Large intestine (tissue), 3 donors: ENCODE measurements around the gene CXXC5. TPM values are rescaled to one million over a fixed set of nuclear protein-coding genes. Genes with fewer than 3 reads are reported as not detected.
"Not testable (repeated sequence)": the region's sequence is repeated elsewhere in the genome, so short reads cannot be mapped to it uniquely, and the experiment has no call there.

ENCODE experiments used
- DNase-seq, 2 donors: peaks; one replicate each; pipeline versions ENCODE4 v3.0.0 to v3.0.0-alpha.2; 2013
- H3K27ac ChIP-seq: one replicate; pipeline ENCODE4 v1.5.1; 2013; ENCODE audit warnings: low read length
- H3K27me3 ChIP-seq: 2 replicates; pipeline ENCODE4 v1.6.1; 2013; ENCODE audit warnings: low read length; ENCODE audit not compliant: control insufficient read depth, insufficient read depth
- H3K36me3 ChIP-seq: 2 replicates; pipeline ENCODE4 v1.6.1; 2013; ENCODE audit warnings: low read length; ENCODE audit not compliant: control insufficient read depth, insufficient read depth
- H3K4me1 ChIP-seq: one replicate; pipeline ENCODE4 v1.6.1; 2013; ENCODE audit warnings: low read length; ENCODE audit not compliant: control insufficient read depth, insufficient read depth
- H3K4me3 ChIP-seq: one replicate; pipeline ENCODE4 v1.5.1; 2013; ENCODE audit warnings: low read length
- H3K9me3 ChIP-seq: one replicate; pipeline ENCODE4 v1.6.1; 2013; ENCODE audit warnings: mild to moderate bottlenecking, low read depth, low read length, moderate library complexity; ENCODE audit not compliant: control insufficient read depth
- WGBS: methylation state at CpG from one replicate; pipeline ENCODE4 v1.1.5; 2013; ENCODE audit warnings: low lambda C conversion rate; ENCODE audit not compliant: insufficient coverage; 5-methylcytosine and 5-hydroxymethylcytosine counted together
- polyA plus RNA-seq: library from polyadenylated mRNA; unstranded; fragments of 120-200 nt; gene quantifications from one replicate; pipeline ENCODE4 v1.2.1, GENCODE V29; 2013

Gene CXXC5
- polyA plus RNA-seq, 1 donor = 70.3 TPM

GRCh38 chr5:139625398-139625797 lies 22.8 kb upstream of the CXXC5 start:
- H3K4me3 ChIP-seq, DNase-seq, H3K27ac ChIP-seq, H3K9me3 ChIP-seq, H3K4me1 ChIP-seq, H3K27me3 ChIP-seq: not testable (repeated sequence)
- no CpG with 5 or more reads among the region's 5 CpGs for WGBS
- peaks cover 68% of the 10 kb centered on the region for H3K36me3 ChIP-seq

GRCh38 chr5:139630855-139631254 lies 17.3 kb upstream of the CXXC5 start:
- H3K4me1 ChIP-seq = peaks cover 1% of the 10 kb centered on the region
- H3K27me3 ChIP-seq = no peaks in the 10 kb centered on the region
- no peaks in the 10 kb centered on the region for H3K9me3 ChIP-seq
- no peak for DNase-seq
- H3K27ac ChIP-seq = no peak overlapping the region
- H3K4me3 ChIP-seq = no peak overlapping the region
- peaks cover 38% of the 10 kb centered on the region for H3K36me3 ChIP-seq

GRCh38 chr5:139631520-139632165 lies 16.5 kb upstream of the CXXC5 start:
- no peaks in the 10 kb centered on the region for H3K9me3 ChIP-seq
- H3K4me3 ChIP-seq = no peak overlapping the region
- no peaks in the 10 kb centered on the region for H3K27me3 ChIP-seq
- H3K27ac ChIP-seq = no peak overlapping the region
- peaks cover 9% of the 10 kb centered on the region for H3K4me1 ChIP-seq
- no peak for DNase-seq
- WGBS = 80% methylated on average over 1 of the region's 3 CpGs
- H3K36me3 ChIP-seq = peaks cover 32% of the 10 kb centered on the region

GRCh38 chr5:139633295-139634027 lies 14.7 kb upstream of the CXXC5 start:
- DNase-seq = peak in 1 of 2 donors; percentile 67

GRCh38 chr5:139634028-139634325 lies 14.2 kb upstream of the CXXC5 start:
- H3K36me3 ChIP-seq = peaks cover 13% of the 10 kb centered on the region
- no peak overlapping the region for H3K27ac ChIP-seq
- DNase-seq = no peak
- H3K4me3 ChIP-seq = no peak overlapping the region
- no peaks in the 10 kb centered on the region for H3K27me3 ChIP-seq
- no CpG with 5 or more reads among the region's 2 CpGs for WGBS
- no peaks in the 10 kb centered on the region for H3K9me3 ChIP-seq
- peaks cover 28% of the 10 kb centered on the region for H3K4me1 ChIP-seq

More at GRCh38 chr5:139633295-139634027, 14.7 kb upstream of the CXXC5 start:
- Histone ChIP-seq H3K27ac (no peak overlapping the region), H3K4me1 (peaks cover 23% of the 10 kb centered on the region), H3K4me3 (no peak overlapping the region), H3K9me3 (no peaks in the 10 kb centered on the region), H3K27me3 (no peaks in the 10 kb centered on the region), H3K36me3 (peaks cover 18% of the 10 kb centered on the region)
- WGBS = no CpG with 5 or more reads among the region's 6 CpGs

- Histone ChIP-seq H3K27me3 (no peaks in the 10 kb centered on the region), H3K4me1 (peaks cover 34% of the 10 kb centered on the region), H3K4me3 (no peak overlapping the region), H3K27ac (no peak overlapping the region), H3K9me3 (no peaks in the 10 kb centered on the region), H3K36me3 (peaks cover 7% of the 10 kb centered on the region)
- no CpG with 5 or more reads among the region's 3 CpGs for WGBS
- no peak for DNase-seq
Observed at GRCh38 chr5:139634541-139634940, 13.6 kb upstream of the CXXC5 start.

GRCh38 chr5:139635191-139635590 lies 13.0 kb upstream of the CXXC5 start:
- DNase-seq = no peak
- H3K27ac ChIP-seq = peak overlapping the region; percentile 19
- H3K9me3 ChIP-seq = no peaks in the 10 kb centered on the region
- H3K4me3 ChIP-seq = no peak overlapping the region
- H3K27me3 ChIP-seq = no peaks in the 10 kb centered on the region
- H3K36me3 ChIP-seq = peaks cover 4% of the 10 kb centered on the region
- no CpG with 5 or more reads among the region's 1 CpG for WGBS
- peaks cover 40% of the 10 kb centered on the region for H3K4me1 ChIP-seq

GRCh38 chr5:139635606-139636206 lies 12.4 kb upstream of the CXXC5 start:
- H3K4me1 ChIP-seq = peaks cover 45% of the 10 kb centered on the region

GRCh38 chr5:139636207-139636792 lies 11.8 kb upstream of the CXXC5 start:
- peaks cover 51% of the 10 kb centered on the region for H3K4me1 ChIP-seq
- H3K36me3 ChIP-seq = peaks cover 4% of the 10 kb centered on the region
- H3K9me3 ChIP-seq = no peaks in the 10 kb centered on the region
- H3K27me3 ChIP-seq = no peaks in the 10 kb centered on the region
- WGBS = no CpG with 5 or more reads among the region's 2 CpGs
- no peak overlapping the region for H3K4me3 ChIP-seq
- H3K27ac ChIP-seq = peak overlapping the region; percentile 51
- peak in 1 of 2 donors; percentile 69 for DNase-seq

More at GRCh38 chr5:139635606-139636206, 12.4 kb upstream of the CXXC5 start:
- DNase-seq = peak in 1 of 2 donors; percentile 77
- Histone ChIP-seq H3K27me3 (no peaks in the 10 kb centered on the region), H3K9me3 (no peaks in the 10 kb centered on the region), H3K36me3 (peaks cover 4% of the 10 kb centered on the region), H3K27ac (peak overlapping the region; percentile 51), H3K4me3 (no peak overlapping the region)

- H3K27me3 ChIP-seq = no peaks in the 10 kb centered on the region
- H3K27ac ChIP-seq = peak overlapping the region; percentile 96
- peaks cover 4% of the 10 kb centered on the region for H3K36me3 ChIP-seq
- WGBS = no CpG with 5 or more reads among the region's 6 CpGs
- DNase-seq = peak in 1 of 2 donors; percentile 68
- H3K9me3 ChIP-seq = no peaks in the 10 kb centered on the region
- H3K4me1 ChIP-seq = peaks cover 58% of the 10 kb centered on the region
- H3K4me3 ChIP-seq = peak overlapping the region; percentile 52
Observed at GRCh38 chr5:139636975-139637408, 11.2 kb upstream of the CXXC5 start.
